ENCODE results near the gene LRRK2.
"Not testable (repeated sequence)": the region's sequence is repeated elsewhere in the genome, so short reads cannot be mapped to it uniquely, and the experiment has no call there.

Gene LRRK2

GRCh38 chr12:40248034-40248433, 23.2 kb downstream of the LRRK2 start:
- no peaks in the 10 kb centered on the region for H3K27me3 ChIP-seq (ENCODE audit: control insufficient read depth, insufficient read depth, low read length)
- H3K4me1 ChIP-seq: no peaks in the 10 kb centered on the region
- H3K9ac ChIP-seq: no peak overlapping the region
- H3K79me2 ChIP-seq: peaks cover 3% of the 10 kb centered on the region
- TF ChIP-seq, protein P1, sequence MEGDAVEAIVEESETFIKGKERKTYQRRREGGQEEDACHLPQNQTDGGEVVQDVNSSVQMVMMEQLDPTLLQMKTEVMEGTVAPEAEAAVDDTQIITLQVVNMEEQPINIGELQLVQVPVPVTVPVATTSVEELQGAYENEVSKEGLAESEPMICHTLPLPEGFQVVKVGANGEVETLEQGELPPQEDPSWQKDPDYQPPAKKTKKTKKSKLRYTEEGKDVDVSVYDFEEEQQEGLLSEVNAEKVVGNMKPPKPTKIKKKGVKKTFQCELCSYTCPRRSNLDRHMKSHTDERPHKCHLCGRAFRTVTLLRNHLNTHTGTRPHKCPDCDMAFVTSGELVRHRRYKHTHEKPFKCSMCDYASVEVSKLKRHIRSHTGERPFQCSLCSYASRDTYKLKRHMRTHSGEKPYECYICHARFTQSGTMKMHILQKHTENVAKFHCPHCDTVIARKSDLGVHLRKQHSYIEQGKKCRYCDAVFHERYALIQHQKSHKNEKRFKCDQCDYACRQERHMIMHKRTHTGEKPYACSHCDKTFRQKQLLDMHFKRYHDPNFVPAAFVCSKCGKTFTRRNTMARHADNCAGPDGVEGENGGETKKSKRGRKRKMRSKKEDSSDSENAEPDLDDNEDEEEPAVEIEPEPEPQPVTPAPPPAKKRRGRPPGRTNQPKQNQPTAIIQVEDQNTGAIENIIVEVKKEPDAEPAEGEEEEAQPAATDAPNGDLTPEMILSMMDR (IDR thresholded peaks at IDR 0.05): no peak
- H3K9me3 ChIP-seq (ENCODE audit: control insufficient read depth, low read length): no peaks in the 10 kb centered on the region
- no peaks in the 10 kb centered on the region for H3K36me3 ChIP-seq (ENCODE audit: control insufficient read depth, insufficient read depth, low read length)
- no peak overlapping the region for H3K4me3 ChIP-seq (ENCODE audit: low read depth, low read length)
- no peak overlapping the region for H3K27ac ChIP-seq
- no peak overlapping the region for H2AFZ ChIP-seq
- H3K4me2 ChIP-seq (ENCODE audit: low read length): no peak overlapping the region

DNA sequence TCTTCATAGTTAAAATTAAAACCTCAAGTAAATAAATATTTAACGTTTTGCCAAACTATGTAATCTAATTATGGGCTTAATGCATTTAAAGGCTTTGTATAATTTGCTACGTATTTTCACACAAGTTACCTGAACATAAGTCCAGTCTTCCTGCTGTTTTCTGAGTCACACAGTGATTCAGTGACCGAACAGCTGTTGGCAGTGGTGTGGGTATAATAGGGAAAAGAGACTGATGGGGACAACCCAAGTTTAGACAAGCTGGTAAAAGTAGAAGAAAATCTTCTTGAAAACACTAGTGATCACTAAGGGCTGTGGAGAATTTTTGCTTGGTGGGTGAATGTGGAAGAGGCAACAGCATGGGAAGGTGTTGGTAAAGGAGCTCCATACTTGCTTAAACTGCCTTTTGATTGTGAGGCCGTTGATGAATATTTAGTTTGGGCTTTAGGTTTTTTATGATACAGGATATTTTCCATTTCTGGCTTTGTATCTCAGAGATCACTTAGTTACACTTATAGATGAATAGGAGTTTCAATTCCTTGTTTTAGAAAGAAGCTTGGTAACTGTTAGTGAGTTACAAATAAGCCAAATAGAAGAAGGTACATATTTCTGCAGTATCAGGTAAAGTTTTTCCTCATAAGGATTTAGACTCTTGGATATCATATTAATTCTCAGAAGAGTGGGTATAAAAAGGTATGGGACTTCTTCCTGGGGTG, 23.9 kb downstream of the LRRK2 start:
- Histone ChIP-seq H3K4me1 (no peaks in the 10 kb centered on the region), H2AFZ (no peak overlapping the region), H3K27ac (no peak overlapping the region), H3K27me3 (ENCODE audit: control insufficient read depth, insufficient read depth, low read length) (no peaks in the 10 kb centered on the region), H3K9me3 (ENCODE audit: control insufficient read depth, low read length) (no peaks in the 10 kb centered on the region), H3K4me2 (ENCODE audit: low read length) (no peak overlapping the region), H3K79me2 (peaks cover 3% of the 10 kb centered on the region), H3K9ac (no peak overlapping the region), H3K4me3 (ENCODE audit: low read depth, low read length) (no peak overlapping the region), H3K36me3 (ENCODE audit: control insufficient read depth, insufficient read depth, low read length) (no peaks in the 10 kb centered on the region)
- TF ChIP-seq, protein P1 (IDR thresholded peaks at IDR 0.05): no peak

DNA sequence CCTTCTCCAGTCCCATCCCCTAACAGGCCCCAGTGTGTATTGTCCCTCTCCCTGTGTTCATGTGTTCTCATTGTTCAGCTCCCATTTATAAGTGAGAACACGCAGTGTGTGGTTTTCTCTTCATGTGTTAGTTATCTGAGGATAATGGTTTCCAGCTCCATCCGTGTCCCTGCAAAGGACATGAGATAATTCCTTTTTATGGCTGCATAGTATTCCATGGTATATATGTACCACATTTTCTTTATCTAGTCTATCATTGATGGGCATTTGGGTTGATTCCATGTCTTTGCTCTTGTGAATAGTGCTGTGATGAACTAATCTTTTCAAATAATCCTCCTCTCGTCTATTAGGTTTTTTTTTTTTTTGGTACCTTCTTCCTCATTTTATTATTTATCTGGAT, 25.9 kb downstream of the LRRK2 start:
- not testable (repeated sequence) for H3K9ac ChIP-seq; H3K27me3 ChIP-seq (ENCODE audit: control insufficient read depth, insufficient read depth, low read length); H3K36me3 ChIP-seq (ENCODE audit: control insufficient read depth, insufficient read depth, low read length); H3K9me3 ChIP-seq (ENCODE audit: control insufficient read depth, low read length); H3K4me2 ChIP-seq (ENCODE audit: low read length); H3K79me2 ChIP-seq; H3K27ac ChIP-seq; H3K4me3 ChIP-seq (ENCODE audit: low read depth, low read length); H3K4me1 ChIP-seq; H2AFZ ChIP-seq

DNA sequence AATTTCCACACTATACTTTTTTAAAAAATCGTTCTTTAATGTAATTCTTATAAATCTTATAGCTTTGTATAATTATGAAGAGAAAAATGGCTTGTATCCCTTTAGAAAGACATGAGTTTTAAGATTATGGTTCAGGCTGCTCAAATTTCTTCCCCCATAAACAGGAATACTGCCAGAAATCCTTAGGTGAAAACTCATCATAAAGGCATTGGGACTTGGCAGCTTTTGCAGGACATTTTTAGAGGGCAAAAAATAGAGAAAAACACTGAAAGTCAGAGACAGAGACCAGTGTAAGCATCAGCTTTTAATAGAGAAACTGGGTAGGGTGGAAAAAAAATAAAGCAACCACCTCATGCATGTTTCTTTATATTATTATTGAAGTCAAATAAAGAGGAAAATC, 29.1 kb downstream of the LRRK2 start:
- TF ChIP-seq, protein P1 (IDR thresholded peaks at IDR 0.05): no peak
- Histone ChIP-seq H3K4me2 (ENCODE audit: low read length) (no peak overlapping the region), H3K36me3 (ENCODE audit: control insufficient read depth, insufficient read depth, low read length) (no peaks in the 10 kb centered on the region), H2AFZ (no peak overlapping the region), H3K79me2 (peaks cover 3% of the 10 kb centered on the region), H3K27me3 (ENCODE audit: control insufficient read depth, insufficient read depth, low read length) (no peaks in the 10 kb centered on the region), H3K9me3 (ENCODE audit: control insufficient read depth, low read length) (no peaks in the 10 kb centered on the region), H3K27ac (no peak overlapping the region), H3K9ac (no peak overlapping the region), H3K4me1 (no peaks in the 10 kb centered on the region), H3K4me3 (ENCODE audit: low read depth, low read length) (no peak overlapping the region)

- Histone ChIP-seq H3K9ac (no peak overlapping the region), H3K9me3 (ENCODE audit: control insufficient read depth, low read length) (no peaks in the 10 kb centered on the region), H3K4me1 (no peaks in the 10 kb centered on the region), H3K4me3 (ENCODE audit: low read depth, low read length) (no peak overlapping the region), H3K4me2 (ENCODE audit: low read length) (no peak overlapping the region), H3K36me3 (ENCODE audit: control insufficient read depth, insufficient read depth, low read length) (no peaks in the 10 kb centered on the region), H3K79me2 (peaks cover 3% of the 10 kb centered on the region), H2AFZ (no peak overlapping the region), H3K27me3 (ENCODE audit: control insufficient read depth, insufficient read depth, low read length) (no peaks in the 10 kb centered on the region), H3K27ac (no peak overlapping the region)
- TF ChIP-seq, protein P1 (IDR thresholded peaks at IDR 0.05): no peak
These were observed 29.8 kb downstream of the LRRK2 start for GRCh38 chr12:40254455-40255085.
